DOHH2 (cell line): Measurements from ENCODE around the gene GRAMD2B.

ENCODE experiments used
- H3F3A ChIP-seq: fragments of 200-600 bp; sonication (generic), shearing (Covaris generic); 2 replicates; pipeline ENCODE4 v1.6.0; 2016; ENCODE audit warnings: antibody characterized with exemption, mild to moderate bottlenecking; ENCODE audit not compliant: control insufficient read depth, insufficient read depth
- H3K27ac ChIP-seq: fragments of 200-600 bp; sonication (generic); 2 replicates; pipeline ENCODE4 v1.5.1; 2014; ENCODE audit warnings: low read depth, mild to moderate bottlenecking, low read length, moderate library complexity
- H3K27me3 ChIP-seq: fragments of 200-600 bp; sonication (generic); 2 replicates; pipeline ENCODE4 v1.6.1; 2014; ENCODE audit warnings: mild to moderate bottlenecking, low read length, mixed read lengths; ENCODE audit not compliant: control insufficient read depth
- H3K36me3 ChIP-seq: fragments of 200-600 bp; sonication (generic); 2 replicates; pipeline ENCODE4 v1.6.1; 2014; ENCODE audit warnings: mild to moderate bottlenecking, low read length, moderate library complexity, mixed read lengths; ENCODE audit not compliant: control insufficient read depth
- H3K4me1 ChIP-seq: fragments of 200-600 bp; sonication (generic); 2 replicates; pipeline ENCODE4 v1.6.1; 2014; ENCODE audit warnings: mild to moderate bottlenecking, low read length, mixed read lengths; ENCODE audit not compliant: control insufficient read depth
- H3K4me2 ChIP-seq: fragments of 200-600 bp; sonication (generic); 2 replicates; pipeline ENCODE4 v1.6.0; 2014; ENCODE audit warnings: mild to moderate bottlenecking, low read length, moderate library complexity
- H3K4me3 ChIP-seq: fragments of 200-600 bp; sonication (generic); 2 replicates; pipeline ENCODE4 v1.5.1; 2014; ENCODE audit warnings: mild to moderate bottlenecking, low read length, mixed read lengths
- H3K79me2 ChIP-seq: fragments of 200-600 bp; sonication (generic); 2 replicates; pipeline ENCODE4 v1.6.1; 2014; ENCODE audit warnings: mild to moderate bottlenecking, low read length, mixed read lengths; ENCODE audit not compliant: control insufficient read depth
- H3K9me2 ChIP-seq: fragments of 200-600 bp; sonication (generic); replicated peaks from 2 replicates; pipeline ENCODE4 v1.6.1; 2014; ENCODE audit warnings: mild to moderate bottlenecking, low read length, mixed read lengths; ENCODE audit not compliant: control insufficient read depth
- H3K9me3 ChIP-seq: fragments of 200-600 bp; sonication (generic); 2 replicates; pipeline ENCODE4 v1.6.1; 2014; ENCODE audit warnings: antibody characterized with exemption, low read length, mixed read lengths; ENCODE audit not compliant: control insufficient read depth, insufficient read depth
- H4K20me1 ChIP-seq: fragments of 200-600 bp; sonication (generic); 2 replicates; pipeline ENCODE4 v1.6.0; 2014; ENCODE audit warnings: low read depth, mild to moderate bottlenecking, antibody characterized with exemption, low read length, moderate library complexity; ENCODE audit not compliant: control insufficient read depth, insufficient read depth
- EZH2phosphoT487 ChIP-seq: fragments of 200-600 bp; sonication (generic); IDR thresholded peaks from 2 replicates; pipeline ENCODE4 v1.6.1; 2017; ENCODE audit warnings: borderline replicate concordance, mild to moderate bottlenecking, antibody characterized with exemption, low read length, moderate library complexity, mixed read lengths
- TF ChIP-seq, protein P1 (sequence below): fragments of 200-600 bp; sonication (generic); IDR thresholded peaks from one replicate; pipeline ENCODE4 v1.5.1; 2014; ENCODE audit warnings: antibody characterized with exemption, mild to moderate bottlenecking, low read depth, low read length; ENCODE audit not compliant: poor library complexity, severe bottlenecking

Gene GRAMD2B

DNA sequence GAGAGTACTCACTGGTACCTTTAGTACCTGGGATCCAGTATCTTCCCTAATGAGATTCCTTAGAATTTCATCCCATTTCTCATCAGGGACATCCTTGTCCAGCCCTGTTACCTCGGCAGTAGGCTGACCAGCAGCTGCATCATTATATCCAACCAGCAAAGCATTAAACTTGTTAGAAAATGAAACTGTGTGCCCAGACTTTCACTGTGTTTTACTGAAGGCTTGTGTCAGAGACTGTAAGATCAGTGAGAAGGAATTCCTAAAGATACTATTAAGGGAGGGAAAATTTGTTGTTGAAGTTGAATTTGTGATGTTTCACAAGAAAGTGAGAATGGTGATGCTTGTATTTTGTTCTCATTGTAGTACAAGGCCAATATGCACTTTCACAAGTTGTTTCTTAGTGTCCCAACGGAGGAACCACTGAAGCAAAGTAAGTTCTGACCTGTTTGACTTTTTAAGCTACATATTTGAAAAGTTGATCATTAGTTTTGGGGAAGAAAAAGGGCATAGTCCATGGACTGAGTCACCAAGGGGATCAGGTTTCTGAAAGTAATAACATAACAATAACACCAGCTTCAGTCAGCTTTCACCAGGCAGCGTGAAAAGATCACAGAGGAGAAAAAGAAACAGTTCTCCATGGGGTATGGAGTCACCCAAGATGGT, 48.8 kb downstream of the GRAMD2B start:
- Histone ChIP-seq H3K4me2 (no peak overlapping the region), H3K79me2 (no peaks in the 10 kb centered on the region), H3F3A (no peaks in the 10 kb centered on the region), H3K27ac (no peak overlapping the region), H3K9me2 (no peaks in the 10 kb centered on the region), H3K4me1 (no peaks in the 10 kb centered on the region), H3K9me3 (no peaks in the 10 kb centered on the region), H4K20me1 (no peaks in the 10 kb centered on the region), H3K4me3 (no peak overlapping the region), H3K27me3 (no peaks in the 10 kb centered on the region), H3K36me3 (no peaks in the 10 kb centered on the region)
- TF ChIP-seq EZH2phosphoT487, result no peak
- TF ChIP-seq, protein P1, sequence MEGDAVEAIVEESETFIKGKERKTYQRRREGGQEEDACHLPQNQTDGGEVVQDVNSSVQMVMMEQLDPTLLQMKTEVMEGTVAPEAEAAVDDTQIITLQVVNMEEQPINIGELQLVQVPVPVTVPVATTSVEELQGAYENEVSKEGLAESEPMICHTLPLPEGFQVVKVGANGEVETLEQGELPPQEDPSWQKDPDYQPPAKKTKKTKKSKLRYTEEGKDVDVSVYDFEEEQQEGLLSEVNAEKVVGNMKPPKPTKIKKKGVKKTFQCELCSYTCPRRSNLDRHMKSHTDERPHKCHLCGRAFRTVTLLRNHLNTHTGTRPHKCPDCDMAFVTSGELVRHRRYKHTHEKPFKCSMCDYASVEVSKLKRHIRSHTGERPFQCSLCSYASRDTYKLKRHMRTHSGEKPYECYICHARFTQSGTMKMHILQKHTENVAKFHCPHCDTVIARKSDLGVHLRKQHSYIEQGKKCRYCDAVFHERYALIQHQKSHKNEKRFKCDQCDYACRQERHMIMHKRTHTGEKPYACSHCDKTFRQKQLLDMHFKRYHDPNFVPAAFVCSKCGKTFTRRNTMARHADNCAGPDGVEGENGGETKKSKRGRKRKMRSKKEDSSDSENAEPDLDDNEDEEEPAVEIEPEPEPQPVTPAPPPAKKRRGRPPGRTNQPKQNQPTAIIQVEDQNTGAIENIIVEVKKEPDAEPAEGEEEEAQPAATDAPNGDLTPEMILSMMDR, result no peak

DNA sequence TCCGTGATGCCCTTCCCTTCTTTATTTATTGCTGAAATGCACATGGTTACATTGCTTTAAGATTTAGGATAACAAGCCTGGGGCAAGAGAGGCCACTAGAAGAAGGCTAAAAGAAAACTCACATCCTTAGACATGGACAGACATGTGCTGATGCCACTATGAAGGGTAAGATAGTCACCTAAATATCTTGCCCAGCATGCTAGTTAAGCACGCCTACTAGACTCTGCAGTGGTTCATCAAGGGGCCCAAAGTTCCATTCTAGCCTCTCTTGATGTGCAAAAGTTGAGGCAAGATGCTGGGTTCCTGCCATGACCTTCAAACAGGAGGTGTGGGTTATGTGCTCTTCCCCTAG, 49.3 kb downstream of the GRAMD2B start:
- Histone ChIP-seq H3F3A (no peaks in the 10 kb centered on the region), H3K4me2 (no peak overlapping the region), H3K36me3 (no peaks in the 10 kb centered on the region), H3K79me2 (no peaks in the 10 kb centered on the region), H3K27me3 (no peaks in the 10 kb centered on the region), H3K4me3 (no peak overlapping the region), H3K27ac (no peak overlapping the region), H3K9me2 (no peaks in the 10 kb centered on the region), H3K9me3 (no peaks in the 10 kb centered on the region), H4K20me1 (no peaks in the 10 kb centered on the region), H3K4me1 (no peaks in the 10 kb centered on the region)
- TF ChIP-seq, protein P1, result no peak
- no peak for TF ChIP-seq EZH2phosphoT487

DNA sequence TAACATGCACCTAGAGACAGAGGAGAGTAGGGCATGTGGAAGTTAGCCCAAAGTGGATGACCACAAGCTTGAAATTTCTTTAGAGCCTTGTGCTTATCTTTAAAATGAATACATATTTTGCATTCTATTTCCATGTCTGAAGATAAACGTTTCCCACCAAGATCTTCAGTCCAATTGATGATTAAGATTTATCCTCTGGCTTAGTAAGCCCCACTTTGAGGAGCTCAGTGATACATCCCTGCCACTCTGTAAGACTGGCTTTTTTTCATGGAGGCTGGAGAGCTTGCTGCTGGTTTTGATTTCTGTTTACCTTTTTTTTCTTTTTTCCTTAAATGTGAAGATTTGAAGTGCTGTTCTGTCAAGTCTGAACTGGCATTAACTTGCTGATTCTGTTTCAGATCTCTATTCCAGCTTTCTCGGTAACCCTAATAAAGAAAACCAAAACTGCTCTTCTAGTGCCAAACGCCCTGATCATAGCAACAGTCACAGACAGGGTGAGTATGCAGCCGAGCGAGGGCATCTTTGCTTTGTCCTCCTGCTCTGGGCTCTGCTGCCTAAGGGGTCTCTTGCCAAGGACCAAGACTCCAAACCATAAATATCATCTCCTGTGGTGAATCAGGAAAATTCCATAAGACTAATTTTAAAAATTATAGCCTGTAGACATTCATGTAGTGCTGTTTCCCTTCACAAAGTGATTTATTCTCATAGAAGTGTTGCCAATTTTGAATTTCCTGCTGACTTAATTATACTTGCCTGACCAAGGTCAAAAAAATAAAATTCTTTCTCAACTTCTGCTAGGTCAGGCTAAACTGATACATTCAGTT, 54.3 kb downstream of the GRAMD2B start:
- Histone ChIP-seq H3K4me1 (no peaks in the 10 kb centered on the region), H4K20me1 (no peaks in the 10 kb centered on the region), H3K27ac (no peak overlapping the region), H3K27me3 (no peaks in the 10 kb centered on the region), H3K36me3 (no peaks in the 10 kb centered on the region), H3K9me3 (no peaks in the 10 kb centered on the region), H3F3A (no peaks in the 10 kb centered on the region), H3K79me2 (no peaks in the 10 kb centered on the region), H3K9me2 (no peaks in the 10 kb centered on the region), H3K4me2 (no peak overlapping the region), H3K4me3 (no peak overlapping the region)
- TF ChIP-seq, protein P1, result no peak
- no peak for TF ChIP-seq EZH2phosphoT487
